ENCODE measurements around the gene MARCHF4.
A peak's percentile ranks its signal among the peaks of the same experiment; 100 is the strongest.

The MARCHF4 gene

GRCh38 chr2:216340280-216340631, 32.0 kb downstream of the MARCHF4 start:
- TF ChIP-seq CTCF (IDR thresholded peaks at IDR 0.05; ENCODE audit: low read depth, low read length), result no peak
- DNase-seq (ENCODE audit: extremely low read depth, low read depth), result no peak

GRCh38 chr2:216339456-216340279, 32.6 kb downstream of the MARCHF4 start:
- TF ChIP-seq CTCF (IDR thresholded peaks at IDR 0.05; ENCODE audit: low read depth, low read length), result peak; percentile 25
- peak; percentile 37 for DNase-seq (ENCODE audit: extremely low read depth, low read depth)

- no peak for TF ChIP-seq CTCF (IDR thresholded peaks at IDR 0.05; ENCODE audit: low read depth, low read length)
- no peak for DNase-seq (ENCODE audit: extremely low read depth, low read depth)
These were observed 37.0 kb downstream of the MARCHF4 start for GRCh38 chr2:216335252-216335651.

GRCh38 chr2:216328347-216328746, 43.9 kb downstream of the MARCHF4 start:
- peak; percentile 45 for TF ChIP-seq CTCF (IDR thresholded peaks at IDR 0.05; ENCODE audit: low read depth, low read length)
- DNase-seq (ENCODE audit: extremely low read depth, low read depth), result no peak

GRCh38 chr2:216327447-216327935, 44.8 kb downstream of the MARCHF4 start:
- no peak for TF ChIP-seq CTCF (IDR thresholded peaks at IDR 0.05; ENCODE audit: low read depth, low read length)

More at GRCh38 chr2:216327447-216327935, 44.8 kb downstream of the MARCHF4 start:
- DNase-seq (ENCODE audit: extremely low read depth, low read depth), result no peak

Measured in AG09319 (cell line).